ENCODE measurements around the gene HIVEP3. TPM values are rescaled to one million over a fixed set of nuclear protein-coding genes. Genes with fewer than 3 reads are reported as not detected.
"Not testable (repeated sequence)": the region's sequence is repeated elsewhere in the genome, so short reads cannot be mapped to it uniquely, and the experiment has no call there.

Gene HIVEP3
- total RNA-seq, 1 donor from 2014 or later, result 1.2 TPM

- DNase-seq (ENCODE audit: low read depth, low spot score), result no peak
- no peak overlapping the region for H3K4me3 Mint-ChIP-seq
- peaks cover 31% of the 10 kb centered on the region for H3K27me3 Mint-ChIP-seq (ENCODE audit: low read depth)
- peaks cover 13% of the 10 kb centered on the region for H3K4me1 Mint-ChIP-seq
- peaks cover 12% of the 10 kb centered on the region for H3K9me3 Mint-ChIP-seq
- TF ChIP-seq CTCF (conservative IDR thresholded peaks at IDR 0.05), result no peak
- no peak overlapping the region for H3K27ac Mint-ChIP-seq (ENCODE audit: unreplicated experiment)
- no peaks in the 10 kb centered on the region for H3K36me3 Mint-ChIP-seq (ENCODE audit: low read depth)
Observed at GRCh38 chr1:41933106-41933505, 14.4 kb upstream of the HIVEP3 start.

GRCh38 chr1:41931578-41931977, 12.9 kb upstream of the HIVEP3 start:
- peaks cover 10% of the 10 kb centered on the region for H3K9me3 Mint-ChIP-seq
- H3K27ac Mint-ChIP-seq (ENCODE audit: unreplicated experiment), result no peak overlapping the region
- no peaks in the 10 kb centered on the region for H3K36me3 Mint-ChIP-seq (ENCODE audit: low read depth)
- peaks cover 13% of the 10 kb centered on the region for H3K4me1 Mint-ChIP-seq
- H3K4me3 Mint-ChIP-seq, result no peak overlapping the region
- no peak for TF ChIP-seq CTCF (conservative IDR thresholded peaks at IDR 0.05)
- DNase-seq (ENCODE audit: low read depth, low spot score), result no peak
- peaks cover 41% of the 10 kb centered on the region for H3K27me3 Mint-ChIP-seq (ENCODE audit: low read depth)

GRCh38 chr1:41927118-41927517, 8.4 kb upstream of the HIVEP3 start:
- TF ChIP-seq CTCF (conservative IDR thresholded peaks at IDR 0.05), result no peak
- Mint-ChIP-seq H3K4me3 (no peak overlapping the region), H3K36me3 (ENCODE audit: low read depth) (no peaks in the 10 kb centered on the region), H3K27me3 (ENCODE audit: low read depth) (peaks cover 41% of the 10 kb centered on the region), H3K27ac (ENCODE audit: unreplicated experiment) (no peak overlapping the region), H3K4me1 (no peaks in the 10 kb centered on the region), H3K9me3 (peaks cover 9% of the 10 kb centered on the region)
- no peak for DNase-seq (ENCODE audit: low read depth, low spot score)

- peaks cover 9% of the 10 kb centered on the region for H3K9me3 Mint-ChIP-seq
- no peak for DNase-seq (ENCODE audit: low read depth, low spot score)
- H3K27me3 Mint-ChIP-seq (ENCODE audit: low read depth), result peaks cover 35% of the 10 kb centered on the region
- H3K4me3 Mint-ChIP-seq, result no peak overlapping the region
- no peaks in the 10 kb centered on the region for H3K36me3 Mint-ChIP-seq (ENCODE audit: low read depth)
- no peaks in the 10 kb centered on the region for H3K4me1 Mint-ChIP-seq
- no peak for TF ChIP-seq CTCF (conservative IDR thresholded peaks at IDR 0.05)
- H3K27ac Mint-ChIP-seq (ENCODE audit: unreplicated experiment), result no peak overlapping the region
Observed at GRCh38 chr1:41925712-41926111, 7.0 kb upstream of the HIVEP3 start.

- H3K27me3 Mint-ChIP-seq (ENCODE audit: low read depth), result peaks cover 33% of the 10 kb centered on the region
Observed at GRCh38 chr1:41924911-41925310, 6.2 kb upstream of the HIVEP3 start.

GRCh38 chr1:41921271-41921670, 2.5 kb upstream of the HIVEP3 start:
- H3K27me3 Mint-ChIP-seq (ENCODE audit: low read depth), result peaks cover 25% of the 10 kb centered on the region
- not testable (repeated sequence) for H3K36me3 Mint-ChIP-seq (ENCODE audit: low read depth); H3K4me3 Mint-ChIP-seq; H3K9me3 Mint-ChIP-seq; DNase-seq (ENCODE audit: low read depth, low spot score); H3K27ac Mint-ChIP-seq (ENCODE audit: unreplicated experiment)
- peaks cover 32% of the 10 kb centered on the region for H3K4me1 Mint-ChIP-seq

More at GRCh38 chr1:41924911-41925310, 6.2 kb upstream of the HIVEP3 start:
- Mint-ChIP-seq H3K27ac (ENCODE audit: unreplicated experiment) (no peak overlapping the region), H3K36me3 (ENCODE audit: low read depth) (no peaks in the 10 kb centered on the region), H3K4me3 (no peak overlapping the region), H3K9me3 (peaks cover 9% of the 10 kb centered on the region), H3K4me1 (peaks cover 4% of the 10 kb centered on the region)
- TF ChIP-seq CTCF (conservative IDR thresholded peaks at IDR 0.05), result no peak
- no peak for DNase-seq (ENCODE audit: low read depth, low spot score)

Data from neural crest cell (in vitro differentiated cells).